Activated CD8-positive, alpha-beta memory T cell treated with anti-CD3 and anti-CD28 coated beads, Interleukin-2, amount 50 U/mL, for 24 hours (primary cell): ENCODE measurements around the gene EPB41L4A.
"Not testable (repeated sequence)": the region's sequence is repeated elsewhere in the genome, so short reads cannot be mapped to it uniquely, and the experiment has no call there.

ENCODE experiments used
- DNase-seq: peaks from one replicate; pipeline ENCODE4 v3.0.0-alpha.2; 2020; ENCODE audit errors: extremely low read depth

Gene EPB41L4A

DNA sequence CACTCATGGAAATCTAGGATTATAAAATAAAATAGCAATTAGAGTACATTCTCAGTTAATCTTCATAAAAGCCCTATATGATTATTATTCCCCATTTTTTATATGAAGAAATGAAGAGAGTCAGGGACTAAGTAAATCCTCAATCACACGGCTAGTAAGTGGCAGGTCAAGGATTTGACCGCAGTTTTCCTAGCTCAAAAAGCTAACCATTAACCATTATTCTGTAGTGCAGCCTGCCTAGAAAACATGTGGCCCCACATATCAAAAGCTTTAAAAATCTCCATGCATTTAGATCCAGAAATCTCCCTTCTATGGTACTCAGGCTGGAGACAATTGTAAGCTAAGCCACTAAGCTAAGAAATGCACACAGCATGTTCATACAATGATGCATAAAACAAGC lies 21.4 kb downstream of the EPB41L4A start:
- no peak for DNase-seq

DNA sequence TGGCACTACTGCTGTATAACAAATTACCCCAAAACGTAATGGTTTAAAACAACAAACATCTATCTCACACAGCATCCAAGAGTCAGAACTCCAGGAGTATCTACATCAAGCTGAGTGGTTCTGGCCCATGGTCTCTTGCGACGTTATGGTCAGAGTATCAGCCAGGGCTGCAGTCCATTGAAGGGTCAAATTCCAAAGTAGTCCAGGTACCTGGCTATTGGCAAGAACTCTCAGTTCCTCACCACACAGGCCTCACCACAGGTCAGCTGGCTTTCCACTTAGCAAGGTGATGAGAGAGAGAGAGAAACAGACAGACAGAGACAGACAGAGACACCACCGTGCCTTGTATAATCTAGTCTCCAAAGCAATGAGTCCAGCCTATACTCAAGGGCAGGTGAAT lies 22.6 kb downstream of the EPB41L4A start:
- DNase-seq, result no peak

DNA sequence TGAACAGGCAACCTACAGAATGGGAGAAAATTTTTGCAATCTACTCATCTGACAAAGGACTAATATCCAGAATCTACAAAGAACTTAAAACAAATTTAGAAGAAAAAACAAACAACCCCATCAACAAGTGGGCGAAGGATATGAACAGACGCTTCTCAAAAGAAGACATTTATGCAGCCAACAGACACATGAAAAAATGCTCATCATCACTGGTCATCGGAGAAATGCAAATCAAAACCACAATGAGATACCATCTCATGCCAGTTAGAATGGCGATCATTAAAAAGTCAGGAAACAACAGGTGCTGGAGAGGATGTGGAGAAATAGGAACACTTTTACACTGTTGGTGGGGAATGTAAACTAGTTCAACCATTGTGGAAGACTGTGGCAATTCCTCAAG lies 23.8 kb downstream of the EPB41L4A start:
- not testable (repeated sequence) for DNase-seq

DNA sequence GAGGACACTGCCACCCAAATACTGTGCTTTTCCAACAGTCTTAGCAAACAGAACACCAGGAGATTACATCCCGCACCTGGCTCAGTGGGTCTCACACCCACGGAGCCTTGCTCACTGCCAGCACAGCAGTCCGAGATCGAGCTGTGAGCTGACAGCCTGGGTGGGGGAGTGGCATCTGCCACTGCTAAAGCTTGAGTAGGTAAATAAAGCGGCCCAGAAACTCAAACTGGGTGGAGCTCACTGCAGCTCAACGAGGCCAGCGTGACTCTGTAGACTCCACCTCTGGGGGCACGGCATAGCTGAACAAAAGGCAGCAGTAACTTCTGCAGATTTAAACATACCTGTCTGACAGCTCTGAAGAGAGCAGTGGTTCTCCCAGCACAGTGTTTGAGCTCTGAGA lies 28.8 kb downstream of the EPB41L4A start:
- no peak for DNase-seq

DNA sequence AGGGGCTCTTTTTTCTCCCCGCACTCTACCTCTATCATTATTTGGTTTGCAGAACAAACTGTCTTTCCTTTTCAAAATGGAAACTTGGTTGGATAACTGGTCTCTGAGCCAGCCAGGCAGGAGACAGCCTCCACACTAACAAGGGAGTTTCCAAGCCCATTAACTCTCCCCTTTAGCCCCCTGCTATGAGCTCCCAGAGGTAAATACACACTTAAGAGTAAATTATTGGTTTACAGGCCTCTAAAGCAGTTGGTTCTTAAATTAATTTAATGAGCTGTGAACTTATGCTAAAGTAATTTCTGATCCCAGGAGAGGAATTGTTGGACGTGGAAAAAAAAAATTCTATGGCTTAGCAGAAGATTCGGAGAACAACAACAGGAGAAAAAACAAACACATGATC lies 30.3 kb downstream of the EPB41L4A start:
- DNase-seq, result no peak

DNA sequence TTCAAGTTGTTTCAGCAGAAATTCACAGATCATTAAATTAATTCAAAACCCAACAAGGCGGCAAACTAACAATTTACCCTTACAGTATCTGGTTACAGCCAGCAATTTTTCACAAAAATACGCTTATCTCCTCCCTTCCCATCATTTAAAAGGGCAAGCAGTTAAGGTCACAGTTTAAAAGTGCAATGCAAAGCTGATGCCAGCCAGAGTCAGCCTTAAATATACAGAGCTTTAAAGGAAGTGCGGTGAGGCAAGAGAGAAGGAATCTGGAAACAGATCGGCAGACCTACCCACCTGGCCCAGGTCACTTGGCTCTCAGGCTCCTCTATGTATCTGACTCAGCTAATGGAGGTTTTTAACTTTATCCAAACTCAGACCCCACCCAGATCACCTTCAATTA lies 31.0 kb downstream of the EPB41L4A start:
- no peak for DNase-seq

DNA sequence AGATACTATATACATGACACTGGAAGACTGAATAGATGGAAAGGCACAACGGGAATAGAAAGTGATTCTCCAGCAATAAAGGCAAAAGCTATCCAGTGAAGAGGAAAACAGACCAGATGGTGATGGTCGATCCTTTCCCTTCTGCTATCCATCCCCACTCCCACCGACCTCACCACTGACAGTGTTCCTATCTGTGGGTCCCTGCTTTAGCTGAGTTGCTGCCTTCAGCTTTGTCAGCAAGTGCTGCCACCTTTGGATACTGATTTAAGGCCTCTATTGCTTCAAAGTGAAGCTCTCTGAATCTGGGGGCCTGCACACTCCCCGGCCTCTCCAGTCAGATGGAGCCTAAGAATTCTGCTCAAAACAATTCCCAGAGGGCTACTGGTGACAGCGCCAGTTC lies 32.3 kb downstream of the EPB41L4A start:
- no peak for DNase-seq

DNA sequence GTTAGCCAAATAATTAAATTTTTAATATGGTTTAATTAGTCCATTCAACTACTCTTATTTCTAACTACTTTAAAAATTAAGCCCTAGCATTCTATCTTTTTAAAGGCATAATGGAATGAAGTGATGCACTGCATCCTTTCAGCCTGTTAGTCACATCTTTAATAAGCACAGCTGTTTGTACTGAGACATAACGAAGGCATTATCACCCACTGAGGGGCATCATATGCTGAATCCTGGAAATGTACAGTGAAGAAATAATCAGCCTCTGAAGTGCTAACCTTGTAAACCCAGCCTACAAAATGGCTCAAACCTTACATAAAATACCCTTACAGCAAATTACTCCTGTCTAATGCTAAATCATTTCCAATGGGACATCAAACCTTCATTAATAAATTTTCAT lies 33.1 kb downstream of the EPB41L4A start:
- DNase-seq, result no peak

DNA sequence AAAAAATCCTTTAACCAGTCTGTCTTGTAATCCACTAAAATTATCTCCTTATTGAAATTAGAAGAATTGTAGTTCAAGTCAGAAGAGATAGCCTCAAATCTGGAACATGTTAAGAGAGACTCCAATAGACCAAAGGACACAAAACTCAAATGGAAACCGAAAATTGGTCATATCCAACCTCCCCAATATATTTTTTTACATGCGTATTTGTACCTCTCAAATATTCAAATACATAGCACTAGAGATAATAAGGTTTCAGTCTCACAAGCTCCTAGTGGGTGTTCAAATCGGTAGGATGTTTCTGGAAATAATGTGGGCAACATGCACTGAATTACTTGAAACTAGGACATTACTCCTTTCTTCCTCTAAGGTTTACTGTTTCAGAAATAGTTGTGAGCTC lies 33.5 kb downstream of the EPB41L4A start:
- no peak for DNase-seq

DNA sequence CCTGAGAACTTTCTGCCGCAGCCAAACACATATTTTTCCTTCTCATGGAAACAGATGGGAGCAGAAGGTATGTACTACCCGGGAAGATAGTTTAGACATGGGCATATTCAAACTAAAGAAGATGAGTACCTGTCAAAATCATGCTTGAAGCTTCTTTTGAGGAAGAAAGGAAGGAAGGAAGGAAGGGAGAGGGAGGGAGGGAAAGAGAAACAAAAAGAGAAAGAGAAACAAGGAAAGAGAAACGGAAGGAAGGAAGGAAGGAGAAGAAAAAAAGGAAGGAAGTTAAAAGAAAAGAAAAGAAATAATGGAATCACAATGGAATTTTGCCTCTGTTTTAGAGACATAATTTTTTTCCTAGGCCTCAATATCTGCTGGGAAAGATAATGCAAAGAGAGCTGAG lies 34.6 kb downstream of the EPB41L4A start:
- no peak for DNase-seq

DNA sequence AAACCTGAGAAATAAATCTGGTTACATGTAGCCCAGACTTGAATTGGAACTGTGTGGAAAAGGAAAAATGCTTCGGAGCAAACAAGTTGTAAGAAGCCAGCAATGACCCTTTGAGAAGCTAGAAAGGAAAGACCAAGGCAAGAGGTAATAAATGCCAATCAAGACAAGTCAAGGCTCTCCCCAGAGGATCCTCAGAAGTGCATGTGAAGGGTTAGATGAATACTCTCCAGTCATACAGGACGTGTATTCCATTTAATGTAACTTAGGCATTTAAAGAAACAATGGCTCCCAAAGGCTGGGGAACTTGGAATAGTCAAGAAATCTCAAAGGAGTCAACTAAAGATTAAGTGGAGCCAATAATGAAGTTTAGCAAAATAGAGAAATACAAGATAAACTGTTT lies 36.2 kb downstream of the EPB41L4A start:
- no peak for DNase-seq

DNA sequence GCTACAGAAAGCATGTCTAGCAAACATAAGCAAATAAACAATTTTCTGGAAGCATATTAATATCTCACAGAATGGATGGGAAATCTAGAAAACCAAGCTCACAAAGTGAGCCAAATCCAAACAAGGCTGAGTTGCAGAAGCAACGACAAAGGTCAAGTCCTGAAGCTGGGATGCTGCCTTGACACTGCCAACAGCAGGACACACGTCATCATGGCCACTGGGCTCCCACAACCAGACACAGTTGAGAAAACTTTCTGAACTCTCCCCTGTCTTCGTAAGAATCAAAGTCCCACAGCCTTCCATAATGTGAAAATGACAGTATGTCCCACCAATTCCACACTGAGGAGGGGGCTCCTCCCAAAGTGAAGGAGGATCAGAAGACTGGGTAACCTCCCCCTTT lies 37.6 kb downstream of the EPB41L4A start:
- DNase-seq, result no peak

DNA sequence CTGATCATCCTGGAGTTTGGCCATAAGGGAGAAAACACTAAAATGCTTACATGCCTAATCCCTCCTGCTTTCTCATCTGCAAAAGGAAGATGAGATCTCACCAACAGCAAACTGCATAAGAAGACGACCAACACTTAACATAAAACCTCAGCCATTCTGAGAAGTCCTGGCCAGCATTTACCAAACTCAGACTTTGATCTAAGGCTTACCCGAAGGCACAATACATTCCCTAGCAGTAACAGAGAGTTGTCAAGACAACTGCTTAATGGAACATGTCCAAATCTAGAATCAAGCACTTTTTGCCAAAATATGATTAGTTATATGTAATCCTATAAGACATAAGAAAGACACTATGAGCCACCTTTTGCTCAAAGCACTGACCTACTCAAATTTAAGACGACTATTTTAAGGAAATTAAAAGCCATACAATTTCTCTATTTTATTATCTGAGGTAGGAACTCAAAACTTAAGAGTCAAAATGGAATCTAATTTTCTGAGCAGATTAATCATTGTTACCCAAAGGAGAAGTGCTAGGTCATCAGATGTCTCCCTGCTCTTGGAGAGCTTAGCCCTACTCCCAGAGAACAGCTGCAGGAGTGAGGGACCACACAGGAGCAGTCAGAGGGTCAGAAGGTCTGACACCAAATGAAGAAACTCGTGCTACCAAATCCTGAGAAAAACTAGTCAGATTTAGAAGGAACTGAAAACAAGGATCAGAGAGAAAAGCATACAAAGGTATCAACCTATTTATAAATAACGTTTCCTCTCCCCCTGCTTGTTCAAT lies 39.3 kb downstream of the EPB41L4A start:
- DNase-seq, result no peak

DNA sequence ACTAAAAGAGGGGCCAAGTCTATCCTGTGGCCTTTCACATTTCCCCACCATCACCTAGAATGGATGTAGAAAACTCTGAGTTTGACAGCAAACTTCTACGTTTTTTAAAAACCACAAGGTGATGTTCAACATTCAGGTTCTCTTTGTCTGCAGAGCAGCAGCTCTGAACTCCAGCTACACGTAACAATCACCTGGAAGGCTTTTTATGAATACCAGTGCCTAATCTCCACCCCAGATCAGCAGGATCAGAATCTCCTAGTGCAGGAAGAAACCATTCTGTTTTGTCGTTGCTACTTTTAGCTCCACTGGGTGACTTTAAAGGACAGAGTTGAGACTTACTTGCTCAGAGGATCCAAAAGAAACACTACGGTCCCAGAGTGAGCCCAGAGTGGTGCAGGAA lies 44.3 kb downstream of the EPB41L4A start:
- DNase-seq, result no peak

DNA sequence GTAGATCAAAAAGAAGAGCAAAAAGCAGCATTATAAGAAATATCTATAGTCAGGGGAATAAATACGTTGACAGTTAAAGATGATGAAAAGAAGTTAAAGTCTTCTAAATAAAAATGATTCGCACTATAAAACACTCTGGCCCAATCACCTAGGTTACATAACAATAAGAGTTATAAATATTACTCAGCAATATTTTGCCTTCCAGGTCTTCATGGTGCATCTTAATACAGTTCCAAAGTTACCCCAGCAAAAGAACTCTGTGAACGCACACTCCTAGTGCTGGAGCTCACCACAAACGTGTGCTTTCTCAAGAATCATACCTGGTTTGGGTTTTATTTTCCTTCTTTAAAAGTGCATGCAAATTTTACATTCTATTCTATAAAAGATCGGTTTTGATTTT lies 44.7 kb downstream of the EPB41L4A start:
- no peak for DNase-seq

DNA sequence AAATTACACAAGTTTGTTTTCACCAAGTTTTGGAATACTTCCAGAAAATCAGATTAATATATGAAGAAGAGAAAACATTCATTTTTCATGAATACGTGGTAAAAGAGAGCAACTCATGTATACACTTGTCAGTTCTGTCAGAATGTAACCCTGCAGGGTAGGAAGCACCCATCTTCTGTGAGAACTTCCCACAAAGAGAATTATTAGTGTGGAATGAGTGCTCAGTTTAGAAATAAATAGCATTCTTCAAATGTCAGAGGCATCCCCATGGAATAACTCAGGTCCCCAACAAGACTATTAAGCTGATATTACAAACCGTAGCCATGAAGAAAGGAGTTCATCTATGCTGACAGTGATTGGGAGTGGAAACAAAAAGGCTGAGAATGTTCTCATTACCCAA lies 45.2 kb downstream of the EPB41L4A start:
- DNase-seq, result no peak

DNA sequence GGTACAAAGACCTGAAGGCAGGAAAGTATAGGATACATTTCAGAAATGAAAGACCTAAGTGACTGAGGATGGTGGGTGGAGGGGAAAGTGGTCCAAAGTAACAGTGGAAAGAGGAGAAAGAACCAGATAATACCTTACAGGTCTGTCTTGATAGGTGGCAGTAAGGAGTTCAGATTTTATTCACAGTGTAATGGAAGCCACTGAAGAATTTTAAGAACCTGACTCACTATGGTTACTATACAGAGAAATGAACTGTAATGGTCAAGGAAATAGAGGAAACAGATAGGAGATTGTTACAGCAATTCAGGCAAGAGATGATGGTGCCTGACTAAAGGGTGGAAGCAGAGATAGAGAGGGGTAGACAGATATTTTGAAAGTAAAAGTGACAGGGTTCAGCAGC lies 46.5 kb downstream of the EPB41L4A start:
- no peak for DNase-seq

DNA sequence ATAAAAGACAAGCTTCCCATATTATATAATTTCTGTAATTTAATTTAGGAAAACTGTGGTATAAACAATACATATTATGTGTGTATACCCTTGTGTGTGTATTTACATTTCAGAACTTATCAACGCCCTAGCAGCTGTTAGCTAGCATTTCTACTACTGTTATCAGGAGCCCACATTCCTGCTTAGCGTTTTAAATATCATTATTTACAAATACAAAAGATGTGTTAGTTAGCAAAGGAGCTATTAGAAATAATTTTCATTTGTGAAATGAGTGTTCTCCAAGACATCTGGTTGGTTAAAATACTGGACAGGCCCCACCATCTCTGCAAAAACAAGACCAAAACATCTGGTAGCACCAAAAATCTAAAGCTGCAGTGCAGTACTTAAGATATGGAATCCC lies 48.0 kb downstream of the EPB41L4A start:
- no peak for DNase-seq

DNA sequence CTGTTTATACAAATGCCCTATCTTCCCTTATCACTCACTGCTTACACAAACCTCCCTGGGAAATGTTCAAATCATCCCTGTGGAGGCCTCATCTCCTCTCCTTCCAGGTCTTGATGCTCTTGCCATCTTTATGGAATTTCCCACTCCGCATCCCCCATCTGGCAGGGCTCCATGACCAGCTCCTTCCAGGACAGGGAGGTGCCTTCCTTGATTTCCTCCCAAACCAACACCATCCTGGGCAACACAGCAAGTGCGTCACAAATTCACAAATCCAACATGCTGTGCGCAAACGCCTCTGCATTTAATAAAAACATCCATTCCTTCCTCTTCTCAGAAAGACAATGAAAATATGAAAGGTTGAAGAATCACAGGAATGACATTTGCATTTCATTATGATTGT lies 51.7 kb downstream of the EPB41L4A start:
- no peak for DNase-seq

DNA sequence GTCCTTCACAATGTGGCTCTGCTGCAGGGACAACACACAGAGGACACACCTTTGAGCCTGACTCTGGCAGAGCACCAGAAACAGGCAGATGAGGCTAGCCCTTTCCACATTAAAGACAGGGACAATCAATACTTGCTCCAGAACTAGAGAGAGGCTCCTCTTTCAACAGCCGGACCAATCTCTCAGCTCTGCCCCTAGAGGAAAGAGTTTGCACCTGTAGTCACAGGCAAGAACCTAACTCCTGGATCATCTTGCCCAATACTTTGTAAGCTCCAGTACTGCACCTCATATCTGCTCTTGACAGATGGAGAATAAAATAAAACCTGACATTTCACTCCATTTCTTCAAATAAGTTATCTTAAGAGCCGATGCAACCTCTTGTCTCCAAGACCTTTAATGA lies 52.1 kb downstream of the EPB41L4A start:
- DNase-seq, result no peak

DNA sequence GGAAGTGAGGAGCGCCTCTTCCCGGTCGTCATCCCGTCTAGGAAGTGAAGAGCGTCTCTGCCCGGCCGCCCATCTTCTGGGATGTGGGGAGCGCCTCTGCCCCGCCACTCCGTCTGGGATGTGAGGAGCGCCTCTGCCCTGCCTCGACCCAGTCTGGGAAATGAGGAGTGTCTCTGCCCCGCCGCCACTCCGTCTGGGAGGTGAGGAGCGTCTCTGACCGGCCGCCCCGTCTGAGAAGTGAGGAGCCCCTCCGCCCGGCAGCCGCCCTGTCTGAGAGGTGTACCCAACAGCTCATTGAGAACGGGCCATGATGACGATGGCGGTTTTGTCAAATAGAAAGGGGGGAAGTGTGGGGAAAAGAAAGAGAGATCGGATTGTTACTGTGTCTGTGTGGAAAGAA lies 58.3 kb downstream of the EPB41L4A start:
- not testable (repeated sequence) for DNase-seq

DNA sequence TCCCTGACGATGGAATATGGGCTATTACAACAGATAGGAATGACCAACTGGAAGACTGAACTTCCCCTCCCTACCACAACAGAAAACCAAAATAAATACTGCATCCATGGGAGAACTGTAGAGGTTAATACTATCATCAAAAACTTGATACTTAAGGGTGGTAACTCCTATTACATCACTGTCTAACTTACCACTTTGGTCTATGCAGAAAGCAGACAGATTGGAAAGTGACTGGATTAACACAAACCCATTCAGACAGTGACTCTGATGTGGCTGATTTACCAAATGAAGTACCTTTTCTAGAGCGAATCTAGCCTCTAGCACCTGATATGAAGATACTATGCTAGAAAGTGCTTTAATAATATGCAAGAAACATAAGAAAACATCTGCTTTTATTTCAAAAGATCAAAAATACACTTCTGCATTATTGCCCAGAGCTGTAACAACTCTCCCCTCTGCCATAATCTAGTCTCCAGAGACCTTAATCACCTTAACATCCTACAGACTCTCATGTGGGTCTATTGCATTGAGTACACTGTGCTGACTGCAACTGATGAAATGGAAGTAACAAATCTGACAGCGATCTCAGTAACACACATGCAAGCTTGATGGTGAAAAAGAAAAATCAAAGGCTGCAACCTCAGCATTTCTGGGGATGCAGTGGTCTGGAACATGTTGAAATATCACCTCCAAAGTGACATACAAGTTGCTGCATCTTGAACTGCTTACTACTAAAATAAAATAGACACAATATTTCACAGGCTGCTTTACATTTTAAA lies 62.7 kb downstream of the EPB41L4A start:
- DNase-seq, result no peak

DNA sequence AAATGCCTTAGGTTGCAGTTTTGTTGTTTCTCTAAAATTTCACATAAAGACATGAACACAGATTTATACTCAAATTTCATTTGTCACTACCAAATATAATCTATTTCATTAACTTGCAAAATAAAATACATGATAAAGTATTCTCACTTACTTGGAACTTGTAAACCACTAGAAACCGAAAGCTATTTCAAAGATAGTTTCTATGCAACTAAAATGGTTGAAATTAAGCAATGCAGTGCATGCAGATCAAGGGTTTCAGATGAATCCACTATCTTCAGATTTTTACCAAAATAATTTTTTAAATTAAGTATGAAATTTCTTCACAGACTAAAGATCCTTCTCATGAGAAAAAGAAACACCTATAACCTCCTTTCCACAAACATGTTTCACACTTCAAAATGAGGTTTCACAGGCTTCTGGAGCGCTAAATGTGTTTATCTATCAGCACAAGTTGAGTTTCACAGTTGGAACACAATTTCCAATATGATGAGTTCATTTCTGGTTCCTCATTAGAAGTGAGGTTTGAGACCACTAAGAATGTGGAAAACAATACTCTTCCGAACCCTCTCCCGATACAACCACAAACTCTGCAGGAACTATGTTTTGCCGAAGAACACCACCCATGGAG lies 63.9 kb downstream of the EPB41L4A start:
- DNase-seq, result no peak
